Spleen (tissue), 7 donors: ENCODE results near the gene GNPDA2.

Source experiments
- POLR2A ChIP-seq, 3 donors: fragments of 450-650 bp; IDR thresholded peaks; one replicate each; pipeline ENCODE4 v1.5.1; 2017; ENCODE audit warnings: antibody characterized with exemption in 3 of 3, mild to moderate bottlenecking in 1 of 3
- POLR2AphosphoS5 ChIP-seq, 3 donors: sonication (generic); formaldehyde crosslinking; IDR thresholded peaks; one replicate each; pipeline ENCODE4 v1.5.1; 2017; ENCODE audit warnings: antibody characterized with exemption in 3 of 3
- TF ChIP-seq, protein P1 (sequence below), 11 experiments: fragments of 200-600 bp in 7 of 11; fragments of 450-650 bp in 4 of 11; sonication (generic) in 4 of 11; IDR thresholded peaks in 8 of 11; conservative IDR thresholded peaks in 3 of 11; 1 replicate in 7 of 11; 2 replicates in 4 of 11; pipeline versions ENCODE4 v1.4.0 to v1.8.0; 2016 to 2021; ENCODE audit warnings: antibody characterized with exemption in 11 of 11, inconsistent platforms in 4 of 11, mild to moderate bottlenecking in 1 of 11
- donor health status: DM: no; HTN: no; CAD: no; lungs with moderate emphysema.
- donor health status: DM: no; HTN: no; CAD: no.
- donor health status: DM: no; HTN: no; CAD: no.

DNA sequence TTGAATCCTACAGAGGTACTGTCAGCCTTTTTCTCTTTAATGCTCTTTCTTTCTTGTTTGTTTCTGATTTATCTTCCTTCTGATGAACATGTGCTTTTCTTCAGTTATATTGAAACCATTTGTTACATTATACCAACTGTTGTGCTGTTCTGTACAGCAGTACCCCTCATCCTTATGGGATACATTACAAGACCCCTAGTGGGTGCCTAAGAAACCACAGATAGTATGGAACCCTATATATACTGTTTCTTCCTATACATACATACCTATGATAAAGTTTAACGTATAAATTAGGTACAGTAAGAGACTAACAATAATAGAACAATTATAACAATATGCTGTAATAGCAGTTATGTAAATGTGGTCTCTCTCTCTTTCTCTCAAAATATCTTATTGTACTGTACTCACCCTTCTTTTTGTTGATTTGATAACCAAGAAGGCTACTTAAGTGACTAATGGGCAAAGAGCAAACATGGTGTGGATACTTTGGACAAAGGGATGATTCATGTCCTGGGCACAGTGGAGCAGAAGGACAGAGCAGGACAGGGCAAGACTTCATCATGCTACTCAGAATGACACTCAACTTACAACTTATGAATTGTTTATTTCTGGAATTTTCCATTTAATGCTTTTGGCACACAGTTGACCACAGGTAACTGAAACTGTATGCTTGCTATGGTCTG is 64.3 kb downstream of the GNPDA2 start:
- no peak for TF ChIP-seq POLR2A (IDR thresholded peaks at IDR 0.05)
- TF ChIP-seq, protein P1, sequence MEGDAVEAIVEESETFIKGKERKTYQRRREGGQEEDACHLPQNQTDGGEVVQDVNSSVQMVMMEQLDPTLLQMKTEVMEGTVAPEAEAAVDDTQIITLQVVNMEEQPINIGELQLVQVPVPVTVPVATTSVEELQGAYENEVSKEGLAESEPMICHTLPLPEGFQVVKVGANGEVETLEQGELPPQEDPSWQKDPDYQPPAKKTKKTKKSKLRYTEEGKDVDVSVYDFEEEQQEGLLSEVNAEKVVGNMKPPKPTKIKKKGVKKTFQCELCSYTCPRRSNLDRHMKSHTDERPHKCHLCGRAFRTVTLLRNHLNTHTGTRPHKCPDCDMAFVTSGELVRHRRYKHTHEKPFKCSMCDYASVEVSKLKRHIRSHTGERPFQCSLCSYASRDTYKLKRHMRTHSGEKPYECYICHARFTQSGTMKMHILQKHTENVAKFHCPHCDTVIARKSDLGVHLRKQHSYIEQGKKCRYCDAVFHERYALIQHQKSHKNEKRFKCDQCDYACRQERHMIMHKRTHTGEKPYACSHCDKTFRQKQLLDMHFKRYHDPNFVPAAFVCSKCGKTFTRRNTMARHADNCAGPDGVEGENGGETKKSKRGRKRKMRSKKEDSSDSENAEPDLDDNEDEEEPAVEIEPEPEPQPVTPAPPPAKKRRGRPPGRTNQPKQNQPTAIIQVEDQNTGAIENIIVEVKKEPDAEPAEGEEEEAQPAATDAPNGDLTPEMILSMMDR (IDR thresholded peaks at IDR 0.05 in 8 of 11, conservative IDR thresholded peaks at IDR 0.05 in 3 of 11) = no peak
- no peak for TF ChIP-seq POLR2AphosphoS5 (IDR thresholded peaks at IDR 0.05)
